NT2/D1 (cell line): Measurements from ENCODE around the gene OR8G1.

Source experiments
- SUZ12 ChIP-seq: IDR thresholded peaks from 2 replicates; pipeline ENCODE4 v1.6.1; 2011; ENCODE audit not compliant: insufficient read length, insufficient read depth; ENCODE audit errors: extremely low read depth
- YY1 ChIP-seq: IDR thresholded peaks from 2 replicates; pipeline ENCODE4 v1.6.1; 2011; ENCODE audit not compliant: insufficient read length, insufficient read depth
- ZNF274 ChIP-seq: IDR thresholded peaks from 2 replicates; pipeline ENCODE4 v1.6.1; 2011; ENCODE audit warnings: mild to moderate bottlenecking, low read depth, low read length

- TF ChIP-seq YY1 (no peak), ZNF274 (no peak), SUZ12 (no peak)
Observed at GRCh38 chr11:124296016-124296415, 55.1 kb downstream of the OR8G1 start.
